NCI-H187 treated with DMSO at 0.1 percent for 48 hours (cell line): ENCODE data around the gene APBA2.

Experiments
- DNase-seq: peaks from one replicate; lab custom pipeline; 2025; lab: John Stamatoyannopoulos, UW

The APBA2 gene

GRCh38 chr15:28896951-28897350 lies 11.2 kb downstream of the APBA2 start:
- no peak for DNase-seq

GRCh38 chr15:28897861-28898585 lies 12.2 kb downstream of the APBA2 start:
- DNase-seq, result no peak

- no peak for DNase-seq
Observed at GRCh38 chr15:28899061-28899738, 13.4 kb downstream of the APBA2 start.

- no peak for DNase-seq
Observed at GRCh38 chr15:28900041-28900891, 14.5 kb downstream of the APBA2 start.

- DNase-seq, result no peak
Observed at GRCh38 chr15:28900892-28901586, 15.3 kb downstream of the APBA2 start.

GRCh38 chr15:28901587-28901980 lies 15.8 kb downstream of the APBA2 start:
- no peak for DNase-seq

DNA sequence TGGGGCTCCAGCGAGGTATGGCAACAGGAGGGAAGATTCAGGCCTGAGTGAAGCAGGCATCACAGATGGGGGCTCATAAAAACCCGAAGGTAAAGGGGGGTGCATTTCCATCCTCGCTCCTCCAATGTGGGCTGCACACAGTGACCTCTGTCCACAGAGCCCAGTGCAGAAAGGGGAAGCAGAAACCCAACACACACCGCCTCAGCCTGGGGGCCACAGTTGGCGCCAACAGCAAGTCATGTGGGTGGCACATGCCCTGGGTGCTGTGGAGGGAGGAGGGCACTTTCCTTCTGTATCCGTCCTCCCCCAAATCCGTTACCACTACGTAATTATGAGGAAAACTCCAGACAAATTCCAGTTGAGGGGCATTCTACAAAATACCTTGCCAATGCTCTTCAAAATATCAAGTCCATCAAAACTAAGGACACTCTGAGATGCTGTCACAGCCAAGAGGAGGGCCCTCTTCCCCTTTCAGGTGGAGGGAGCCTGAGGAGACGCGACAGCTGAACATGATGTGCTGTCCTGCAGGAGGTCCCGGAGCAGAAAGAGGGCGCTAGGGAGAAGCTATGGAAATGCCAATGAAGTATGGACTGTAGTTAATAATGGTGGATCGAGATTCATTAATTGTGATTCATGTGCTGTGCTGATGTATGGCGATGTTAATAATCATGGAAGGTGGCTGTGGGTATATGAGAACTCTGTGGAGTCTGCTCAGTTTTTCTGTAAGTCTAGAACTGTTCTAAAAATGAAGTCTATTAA lies 16.4 kb downstream of the APBA2 start:
- no peak for DNase-seq

- no peak for DNase-seq
Observed at GRCh38 chr15:28902856-28903255, 17.1 kb downstream of the APBA2 start.

GRCh38 chr15:28903555-28903954 lies 17.8 kb downstream of the APBA2 start:
- no peak for DNase-seq

DNA sequence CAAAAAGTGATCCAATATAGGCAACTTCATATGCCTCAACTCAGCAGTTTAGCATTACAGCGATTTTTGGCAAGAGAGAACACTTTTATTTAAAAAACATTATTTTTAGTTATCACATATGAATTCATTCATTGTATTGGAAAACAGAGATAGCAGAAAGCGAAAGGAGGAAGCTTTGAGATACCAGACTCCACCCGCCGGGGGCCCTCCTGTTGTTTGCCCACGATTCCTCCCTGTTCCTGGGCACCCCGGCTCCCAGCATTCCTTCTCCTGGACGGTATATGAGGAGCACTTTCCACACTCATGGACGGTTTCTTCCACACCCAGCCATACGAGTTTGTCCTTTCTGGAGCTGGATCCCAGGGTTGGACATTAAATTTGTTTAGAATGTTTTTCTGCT lies 18.2 kb downstream of the APBA2 start:
- DNase-seq, result no peak

- DNase-seq, result no peak
Observed at GRCh38 chr15:28904541-28905315, 19.0 kb downstream of the APBA2 start.

DNA sequence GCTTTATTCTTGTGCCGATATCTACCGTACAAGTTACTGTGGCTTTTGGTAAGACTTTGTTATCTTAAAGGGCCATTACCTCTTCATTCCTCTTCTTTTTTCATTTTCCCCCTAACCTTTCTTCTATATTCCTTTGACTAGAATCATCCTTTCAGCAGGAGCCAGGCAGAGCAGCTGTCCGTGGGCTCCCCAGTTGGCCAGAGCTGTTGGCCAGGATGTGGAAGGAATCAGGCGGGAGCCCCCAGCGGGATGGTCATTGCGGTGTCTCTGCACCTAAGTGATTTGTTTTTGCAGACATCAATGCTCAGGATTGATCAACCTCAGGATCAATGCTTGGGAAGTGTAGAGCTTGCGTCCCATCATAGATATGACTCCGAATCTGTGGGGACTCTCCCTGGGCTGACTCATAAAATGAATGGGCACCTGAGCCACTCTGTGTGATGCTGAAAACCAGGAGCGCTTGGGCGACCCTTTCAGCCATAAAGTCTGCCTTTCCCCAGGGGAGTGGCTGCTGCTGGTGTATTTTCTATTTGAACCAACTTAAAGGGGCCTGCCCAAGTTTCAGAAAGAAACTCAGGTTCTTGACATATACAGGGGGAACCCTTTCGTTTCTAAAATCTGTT lies 21.7 kb downstream of the APBA2 start:
- DNase-seq, result no peak

GRCh38 chr15:28909958-28910500 lies 24.3 kb downstream of the APBA2 start:
- DNase-seq, result no peak

GRCh38 chr15:28911310-28911931 lies 25.6 kb downstream of the APBA2 start:
- DNase-seq, result no peak

GRCh38 chr15:28912422-28912821 lies 26.6 kb downstream of the APBA2 start:
- no peak for DNase-seq

- no peak for DNase-seq
Observed at GRCh38 chr15:28913171-28913765, 27.5 kb downstream of the APBA2 start.

DNA sequence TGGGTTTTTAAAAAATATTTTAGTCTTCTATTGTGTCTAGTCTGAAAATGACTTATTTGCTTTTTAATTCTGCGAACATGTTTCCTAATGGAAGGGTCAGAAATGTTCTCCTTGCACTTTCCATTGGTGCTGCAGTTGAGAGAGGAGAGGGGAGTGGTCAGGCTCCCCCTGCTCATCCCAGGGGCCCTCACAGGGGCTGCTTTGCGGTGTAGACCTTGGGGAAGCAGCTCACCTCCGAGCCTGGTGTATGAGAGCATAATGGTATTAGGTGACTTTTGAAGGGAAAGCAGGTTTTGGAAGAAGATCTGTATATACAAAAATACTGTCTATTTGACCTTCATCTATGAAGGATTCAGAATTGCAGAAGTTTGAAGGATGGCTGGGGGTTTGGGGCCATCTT lies 28.3 kb downstream of the APBA2 start:
- DNase-seq, result no peak

- DNase-seq, result no peak
Observed at GRCh38 chr15:28914483-28915023, 28.8 kb downstream of the APBA2 start.
